ENCODE results near the gene ISCA2.

DNA sequence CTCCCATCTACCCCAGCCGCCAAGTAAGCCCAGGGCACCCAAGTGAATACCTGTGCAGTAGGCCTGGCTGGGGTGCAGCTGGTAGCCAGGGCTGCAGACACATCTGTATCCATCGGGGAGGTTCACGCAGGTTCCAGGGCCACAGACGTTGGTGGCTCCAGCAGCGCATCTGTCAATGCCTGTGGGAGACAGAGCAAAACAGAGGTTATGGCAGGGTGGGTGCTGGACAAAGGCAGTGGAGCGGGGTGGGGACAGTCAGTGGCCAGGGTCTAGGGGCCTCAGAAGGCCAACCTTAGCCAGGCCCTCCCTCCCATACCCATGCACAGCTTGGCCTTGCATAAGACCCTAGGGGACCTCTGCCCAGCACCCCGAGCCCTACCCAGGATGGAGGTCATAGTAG is 29.2 kb downstream of the ISCA2 start:
- TF ChIP-seq CTCF (IDR thresholded peaks at IDR 0.05; ENCODE audit: extremely low read depth in 1 of 2, insufficient read depth in 1 of 2, low read depth in 1 of 2, low read length in 2 of 2), result no peak
- TF ChIP-seq EZH2 (IDR thresholded peaks at IDR 0.05; ENCODE audit: borderline replicate concordance, low read depth, low read length, severe bottlenecking), result no peak
- TF ChIP-seq POLR2AphosphoS5 (IDR thresholded peaks at IDR 0.05; ENCODE audit: insufficient read depth, low read depth, low read length), result no peak
- TF ChIP-seq POLR2A (IDR thresholded peaks at IDR 0.05; ENCODE audit: low read depth, low read length), result no peak
